ENCODE measurements around the gene PPP2R2B.

- no peak for TF ChIP-seq CREB1 (IDR thresholded peaks at IDR 0.05; ENCODE audit: low read depth)
- TF ChIP-seq YY1 (IDR thresholded peaks at IDR 0.05; ENCODE audit: low read depth) = no peak
- TF ChIP-seq RAD21 (IDR thresholded peaks at IDR 0.05; ENCODE audit: low read depth) = no peak
- TF ChIP-seq EGR1 (IDR thresholded peaks at IDR 0.05) = no peak
- TF ChIP-seq, protein P1, sequence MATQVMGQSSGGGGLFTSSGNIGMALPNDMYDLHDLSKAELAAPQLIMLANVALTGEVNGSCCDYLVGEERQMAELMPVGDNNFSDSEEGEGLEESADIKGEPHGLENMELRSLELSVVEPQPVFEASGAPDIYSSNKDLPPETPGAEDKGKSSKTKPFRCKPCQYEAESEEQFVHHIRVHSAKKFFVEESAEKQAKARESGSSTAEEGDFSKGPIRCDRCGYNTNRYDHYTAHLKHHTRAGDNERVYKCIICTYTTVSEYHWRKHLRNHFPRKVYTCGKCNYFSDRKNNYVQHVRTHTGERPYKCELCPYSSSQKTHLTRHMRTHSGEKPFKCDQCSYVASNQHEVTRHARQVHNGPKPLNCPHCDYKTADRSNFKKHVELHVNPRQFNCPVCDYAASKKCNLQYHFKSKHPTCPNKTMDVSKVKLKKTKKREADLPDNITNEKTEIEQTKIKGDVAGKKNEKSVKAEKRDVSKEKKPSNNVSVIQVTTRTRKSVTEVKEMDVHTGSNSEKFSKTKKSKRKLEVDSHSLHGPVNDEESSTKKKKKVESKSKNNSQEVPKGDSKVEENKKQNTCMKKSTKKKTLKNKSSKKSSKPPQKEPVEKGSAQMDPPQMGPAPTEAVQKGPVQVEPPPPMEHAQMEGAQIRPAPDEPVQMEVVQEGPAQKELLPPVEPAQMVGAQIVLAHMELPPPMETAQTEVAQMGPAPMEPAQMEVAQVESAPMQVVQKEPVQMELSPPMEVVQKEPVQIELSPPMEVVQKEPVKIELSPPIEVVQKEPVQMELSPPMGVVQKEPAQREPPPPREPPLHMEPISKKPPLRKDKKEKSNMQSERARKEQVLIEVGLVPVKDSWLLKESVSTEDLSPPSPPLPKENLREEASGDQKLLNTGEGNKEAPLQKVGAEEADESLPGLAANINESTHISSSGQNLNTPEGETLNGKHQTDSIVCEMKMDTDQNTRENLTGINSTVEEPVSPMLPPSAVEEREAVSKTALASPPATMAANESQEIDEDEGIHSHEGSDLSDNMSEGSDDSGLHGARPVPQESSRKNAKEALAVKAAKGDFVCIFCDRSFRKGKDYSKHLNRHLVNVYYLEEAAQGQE (IDR thresholded peaks at IDR 0.05; ENCODE audit: low read depth) = no peak
- no peak for TF ChIP-seq EP300 (IDR thresholded peaks at IDR 0.05; ENCODE audit: borderline replicate concordance)
- no peak for TF ChIP-seq TAF1 (IDR thresholded peaks at IDR 0.05; ENCODE audit: low read depth)
- TF ChIP-seq FOXM1 (IDR thresholded peaks at IDR 0.05; ENCODE audit: borderline replicate concordance, low read depth) = no peak
- no peak for TF ChIP-seq TEAD4 (IDR thresholded peaks at IDR 0.05)
- no peak for TF ChIP-seq TCF12 (IDR thresholded peaks at IDR 0.05; ENCODE audit: low read depth)
- no peak for TF ChIP-seq NFIC (IDR thresholded peaks at IDR 0.05)
- TF ChIP-seq CEBPB (IDR thresholded peaks at IDR 0.05) = no peak
Observed at GRCh38 chr5:146626936-146627335, 251.6 kb downstream of the PPP2R2B start.
